C4-2B (cell line): Measurements from ENCODE around the gene GCK.

ENCODE experiments used
- H3K27ac ChIP-seq: fragments of 450-650 bp; 2 replicates; pipeline ENCODE4 v1.5.1; 2017
- CTCF ChIP-seq: fragments of 450-650 bp; conservative IDR thresholded peaks from 2 replicates; pipeline ENCODE4 v1.5.1; 2017; ENCODE audit warnings: mild to moderate bottlenecking
- ZFX ChIP-seq: fragments of 450-650 bp; IDR thresholded peaks from 2 replicates; pipeline ENCODE4 v1.6.1; 2017

Gene GCK

GRCh38 chr7:44189286-44189992 lies at the start of gene GCK:
Gene GCK, minus strand, starts transcription at chr7:44189439. Its CDS starts 486 bp downstream, at chr7:44188953.
- TF ChIP-seq CTCF (no peak), ZFX (no peak)
- no peak within 1 kb of the TSS for H3K27ac ChIP-seq

GRCh38 chr7:44238116-44238695 lies 49.0 kb upstream of the GCK start:
- H3K27ac ChIP-seq, result no peak overlapping the region
- TF ChIP-seq CTCF, result no peak
- TF ChIP-seq ZFX, result no peak

DNA sequence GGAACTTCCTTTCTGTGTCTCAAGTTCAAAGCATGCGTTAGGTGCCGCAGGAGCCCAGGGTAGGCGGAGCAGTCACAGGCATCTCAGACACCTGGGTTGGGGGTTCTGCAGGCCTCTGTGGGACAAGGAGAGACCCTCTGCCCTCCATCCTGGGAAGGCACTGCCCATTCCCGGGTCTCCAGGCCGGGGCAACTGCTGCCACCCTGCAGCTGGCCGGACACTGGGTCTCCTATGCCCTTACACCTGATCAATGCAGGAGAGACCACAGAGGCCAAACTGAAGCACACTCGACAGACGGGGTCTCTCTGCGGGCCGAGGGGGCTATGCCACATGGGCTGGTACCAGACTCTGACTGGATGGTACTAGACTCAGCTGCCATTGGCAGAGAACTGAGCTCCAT lies 48.5 kb upstream of the GCK start:
- TF ChIP-seq CTCF, result no peak
- no peak for TF ChIP-seq ZFX
- H3K27ac ChIP-seq, result no peak overlapping the region

- TF ChIP-seq CTCF (no peak), ZFX (no peak)
- H3K27ac ChIP-seq, result no peak overlapping the region
Observed at GRCh38 chr7:44236333-44236728, 47.1 kb upstream of the GCK start.

DNA sequence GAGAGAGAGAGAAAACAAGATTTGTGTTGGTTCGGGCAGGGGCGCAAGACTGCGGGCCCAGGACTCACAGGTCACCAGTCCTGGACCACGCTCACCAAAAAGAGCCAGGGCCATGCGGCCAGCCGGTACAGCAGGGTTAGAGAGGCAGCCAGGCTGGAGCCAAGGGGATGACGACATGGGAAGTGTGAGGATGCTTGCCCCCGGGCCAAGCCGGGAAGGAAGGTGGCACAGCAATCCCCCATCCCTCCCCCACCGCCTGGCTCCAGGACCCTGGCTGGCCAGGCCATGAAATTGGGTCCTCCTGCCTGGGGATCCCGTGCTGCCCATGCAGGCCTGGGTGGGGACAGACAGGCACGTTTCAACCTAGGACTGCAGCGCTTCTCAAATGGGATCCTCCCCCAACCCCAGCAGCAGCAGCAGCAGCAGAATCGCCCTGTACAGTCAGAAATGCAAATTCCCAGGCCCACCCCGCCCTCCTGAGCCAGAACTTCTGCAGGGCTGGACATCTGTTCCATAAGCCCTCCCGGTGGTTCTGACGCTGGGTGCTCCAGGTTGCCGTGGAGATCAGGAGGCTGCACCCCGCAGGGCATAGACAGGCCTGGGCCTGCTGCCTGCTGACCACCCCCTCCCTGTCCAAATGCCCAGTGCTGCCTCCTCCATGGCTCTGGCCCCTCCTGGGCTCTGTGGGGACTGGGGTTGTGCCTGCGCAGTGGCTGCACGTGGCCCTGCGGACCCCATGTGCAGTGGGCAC lies 46.5 kb upstream of the GCK start:
- no peak for TF ChIP-seq ZFX
- no peak for TF ChIP-seq CTCF
- H3K27ac ChIP-seq, result no peak overlapping the region

DNA sequence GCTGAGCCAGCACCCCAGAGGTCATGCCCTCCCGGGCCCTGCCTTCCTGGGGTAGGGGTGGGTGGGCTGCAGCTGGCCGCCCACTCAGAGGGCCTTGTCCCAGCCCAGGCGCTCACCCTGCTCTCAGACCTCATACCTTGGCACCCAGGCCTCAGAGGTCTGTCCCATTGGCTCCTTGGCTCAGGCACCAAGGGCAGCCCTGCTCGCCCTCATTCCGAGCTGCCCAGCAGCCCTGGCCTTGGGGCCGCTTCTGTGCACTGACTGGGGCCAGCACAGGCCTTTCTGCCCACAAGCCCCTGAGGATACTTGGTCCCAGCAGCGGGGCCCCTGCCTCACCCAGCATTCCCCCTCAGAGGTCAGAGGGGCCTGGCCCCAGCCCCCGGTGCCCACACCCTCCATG lies 45.8 kb upstream of the GCK start:
- TF ChIP-seq ZFX (no peak), CTCF (no peak)
- no peak overlapping the region for H3K27ac ChIP-seq
